HepG2 (cell line): ENCODE results near the gene RABEP1. TPM values are rescaled to one million over a fixed set of nuclear protein-coding genes. Genes with fewer than 3 reads are reported as not detected.
A peak's percentile ranks its signal among the peaks of the same experiment; 100 is the strongest.

Experiments
- ELF3 ChIP-seq: IDR thresholded peaks from 2 replicates; pipeline ENCODE4 v1.6.1; 2016; ENCODE audit warnings: missing genetic modification reagents, missing compliant biosample characterization
- HHEX ChIP-seq: IDR thresholded peaks from 2 replicates; pipeline ENCODE4 v1.6.1; 2016; ENCODE audit warnings: control low read depth
- HOXA9 ChIP-seq: sonication (generic); formaldehyde crosslinking; IDR thresholded peaks from 2 replicates; pipeline ENCODE4 v1.8.1; 2022; ENCODE audit warnings: missing genetic modification reagents, mild to moderate bottlenecking, moderate library complexity, borderline replicate concordance
- ISX ChIP-seq: sonication (generic); formaldehyde crosslinking; conservative IDR thresholded peaks from 2 replicates; pipeline ENCODE4 v1.5.0; 2020; ENCODE audit warnings: missing genetic modification reagents
- MTA3 ChIP-seq: sonication (generic); formaldehyde crosslinking; IDR thresholded peaks from 2 replicates; pipeline ENCODE4 v1.4.0; 2020; ENCODE audit warnings: missing genetic modification reagents
- NFIC ChIP-seq: IDR thresholded peaks from 2 replicates; pipeline ENCODE4 v1.6.1; 2012; ENCODE audit warnings: mild to moderate bottlenecking, low read length, inconsistent platforms
- NR1H2 ChIP-seq: sonication (generic); formaldehyde crosslinking; IDR thresholded peaks from 2 replicates; pipeline ENCODE4 v1.8.1; 2022; ENCODE audit warnings: low read depth, missing genetic modification reagents, borderline replicate concordance
- NR2C2 ChIP-seq: sonication (generic); formaldehyde crosslinking; IDR thresholded peaks from 2 replicates; pipeline ENCODE4 v1.4.0; 2020; ENCODE audit warnings: missing genetic modification reagents, mild to moderate bottlenecking, moderate library complexity, borderline replicate concordance
- SKI ChIP-seq: fragments of 450-650 bp; IDR thresholded peaks from one replicate; pipeline ENCODE4 v1.6.1; 2018; ENCODE audit warnings: mild to moderate bottlenecking; ENCODE audit not compliant: partially characterized antibody
- XRCC5 ChIP-seq: fragments of 200-400 bp; formaldehyde crosslinking; optimal IDR thresholded peaks from 2 replicates; pipeline ENCODE3; 2017; ENCODE audit warnings: mild to moderate bottlenecking, low read length
- ZBTB39 ChIP-seq: sonication (generic); formaldehyde crosslinking; IDR thresholded peaks from 2 replicates; pipeline ENCODE4 v1.5.0; 2020; ENCODE audit warnings: missing genetic modification reagents
- ZBTB7B ChIP-seq: sonication (generic); formaldehyde crosslinking; IDR thresholded peaks from 2 replicates; pipeline ENCODE4 v1.4.0; 2020; ENCODE audit warnings: missing genetic modification reagents
- ZNF691 ChIP-seq: sonication (generic); formaldehyde crosslinking; IDR thresholded peaks from 2 replicates; pipeline ENCODE4 v1.4.0; 2020; ENCODE audit warnings: missing genetic modification reagents, low read depth, mild to moderate bottlenecking, borderline replicate concordance
- ZNF703 ChIP-seq: sonication (generic); formaldehyde crosslinking; IDR thresholded peaks from 2 replicates; pipeline ENCODE4 v1.5.1; 2020; ENCODE audit warnings: missing genetic modification reagents, mild to moderate bottlenecking, moderate library complexity, borderline replicate concordance
- polyA plus RNA-seq, 8 experiments: library from polyadenylated mRNA; depleted of rRNA in 3 of 8; stranded (reverse) in 7 of 8; unstranded in 1 of 8; fragments of >200 nt; fragmentation: Illumina TruSeq in 4 of 8; extraction: Trizol in 4 of 8; gene quantifications; 2 replicates each; pipeline versions ENCODE4 v1.2.1 to v1.2.3, GENCODE V29; 2011 to 2016; ENCODE audit warnings: low read depth in 4 of 8, missing spikeins in 1 of 8, mixed read lengths in 1 of 8; ENCODE audit not compliant: insufficient read depth in 1 of 8
- total RNA-seq, 5 experiments: library from RNA; depleted of rRNA; stranded (reverse); fragments of >200 nt; fragmentation: Illumina TruSeq; extraction: Trizol; gene quantifications; 2 replicates each; pipeline ENCODE4 v1.2.3, GENCODE V29; 2016; ENCODE audit warnings: low read depth in 1 of 5
- TF ChIP-seq, protein P1 (sequence below): IDR thresholded peaks from 2 replicates; pipeline ENCODE4 v1.6.1; 2016; ENCODE audit warnings: mild to moderate bottlenecking
- TF ChIP-seq, protein P2 (sequence below), 2 experiments: IDR thresholded peaks; 2 replicates each; pipeline ENCODE4 v1.6.1; 2011 to 2012; ENCODE audit warnings: low read length in 2 of 2, borderline replicate concordance in 1 of 2, low read depth in 1 of 2, mild to moderate bottlenecking in 1 of 2, moderate library complexity in 1 of 2
- TF ChIP-seq, protein P3 (sequence below): sonication (generic); formaldehyde crosslinking; IDR thresholded peaks from 2 replicates; pipeline ENCODE4 v1.4.0; 2020; ENCODE audit warnings: missing genetic modification reagents
- TF ChIP-seq, protein P4 (sequence below): sonication (generic); formaldehyde crosslinking; IDR thresholded peaks from 2 replicates; pipeline ENCODE4 v1.4.0; 2020; ENCODE audit warnings: missing genetic modification reagents

Gene RABEP1
- total and polyA plus RNA-seq, 2 of the 13 experiments (the other 11 are each of a cell fraction or from before 2014, with no cell fraction given), result 13.7 to 41.5 TPM

DNA sequence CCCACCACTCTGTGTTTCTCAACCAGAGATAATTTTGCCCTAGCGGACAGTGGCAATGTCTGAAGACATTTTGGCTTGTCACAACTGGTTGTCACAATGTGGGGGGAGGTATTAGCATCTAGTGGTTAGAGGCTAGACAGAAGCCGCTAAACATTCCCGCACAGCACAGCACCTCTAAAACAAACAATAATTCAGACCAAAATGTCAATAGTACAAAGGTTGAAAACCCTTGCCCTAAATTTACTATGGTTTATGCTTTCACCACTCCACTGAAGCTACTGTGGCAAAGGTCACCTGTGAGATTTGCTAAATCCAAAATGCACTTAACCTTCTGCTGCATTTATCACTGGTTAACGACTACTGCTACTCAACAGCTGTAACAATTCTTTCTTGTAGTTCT, 123.3 kb downstream of the RABEP1 start (continued):
- TF ChIP-seq NR2C2 (CRISPR knock-in tag), result peak; percentile 75
- TF ChIP-seq, protein P1, sequence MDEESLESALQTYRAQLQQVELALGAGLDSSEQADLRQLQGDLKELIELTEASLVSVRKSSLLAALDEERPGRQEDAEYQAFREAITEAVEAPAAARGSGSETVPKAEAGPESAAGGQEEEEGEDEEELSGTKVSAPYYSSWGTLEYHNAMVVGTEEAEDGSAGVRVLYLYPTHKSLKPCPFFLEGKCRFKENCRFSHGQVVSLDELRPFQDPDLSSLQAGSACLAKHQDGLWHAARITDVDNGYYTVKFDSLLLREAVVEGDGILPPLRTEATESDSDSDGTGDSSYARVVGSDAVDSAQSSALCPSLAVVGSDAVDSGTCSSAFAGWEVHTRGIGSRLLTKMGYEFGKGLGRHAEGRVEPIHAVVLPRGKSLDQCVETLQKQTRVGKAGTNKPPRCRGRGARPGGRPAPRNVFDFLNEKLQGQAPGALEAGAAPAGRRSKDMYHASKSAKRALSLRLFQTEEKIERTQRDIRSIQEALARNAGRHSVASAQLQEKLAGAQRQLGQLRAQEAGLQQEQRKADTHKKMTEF (CRISPR knock-in tag), result peak; percentile 89
- no peak for TF ChIP-seq ISX (CRISPR knock-in tag)
- no peak for TF ChIP-seq ZBTB39 (CRISPR knock-in tag)
- TF ChIP-seq ZNF703, result no peak
- peak; percentile 98 for TF ChIP-seq SKI
- TF ChIP-seq, protein P2, sequence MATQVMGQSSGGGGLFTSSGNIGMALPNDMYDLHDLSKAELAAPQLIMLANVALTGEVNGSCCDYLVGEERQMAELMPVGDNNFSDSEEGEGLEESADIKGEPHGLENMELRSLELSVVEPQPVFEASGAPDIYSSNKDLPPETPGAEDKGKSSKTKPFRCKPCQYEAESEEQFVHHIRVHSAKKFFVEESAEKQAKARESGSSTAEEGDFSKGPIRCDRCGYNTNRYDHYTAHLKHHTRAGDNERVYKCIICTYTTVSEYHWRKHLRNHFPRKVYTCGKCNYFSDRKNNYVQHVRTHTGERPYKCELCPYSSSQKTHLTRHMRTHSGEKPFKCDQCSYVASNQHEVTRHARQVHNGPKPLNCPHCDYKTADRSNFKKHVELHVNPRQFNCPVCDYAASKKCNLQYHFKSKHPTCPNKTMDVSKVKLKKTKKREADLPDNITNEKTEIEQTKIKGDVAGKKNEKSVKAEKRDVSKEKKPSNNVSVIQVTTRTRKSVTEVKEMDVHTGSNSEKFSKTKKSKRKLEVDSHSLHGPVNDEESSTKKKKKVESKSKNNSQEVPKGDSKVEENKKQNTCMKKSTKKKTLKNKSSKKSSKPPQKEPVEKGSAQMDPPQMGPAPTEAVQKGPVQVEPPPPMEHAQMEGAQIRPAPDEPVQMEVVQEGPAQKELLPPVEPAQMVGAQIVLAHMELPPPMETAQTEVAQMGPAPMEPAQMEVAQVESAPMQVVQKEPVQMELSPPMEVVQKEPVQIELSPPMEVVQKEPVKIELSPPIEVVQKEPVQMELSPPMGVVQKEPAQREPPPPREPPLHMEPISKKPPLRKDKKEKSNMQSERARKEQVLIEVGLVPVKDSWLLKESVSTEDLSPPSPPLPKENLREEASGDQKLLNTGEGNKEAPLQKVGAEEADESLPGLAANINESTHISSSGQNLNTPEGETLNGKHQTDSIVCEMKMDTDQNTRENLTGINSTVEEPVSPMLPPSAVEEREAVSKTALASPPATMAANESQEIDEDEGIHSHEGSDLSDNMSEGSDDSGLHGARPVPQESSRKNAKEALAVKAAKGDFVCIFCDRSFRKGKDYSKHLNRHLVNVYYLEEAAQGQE (IDR thresholded peaks at IDR 0.05; ENCODE audit: borderline replicate concordance in 1 of 2, low read depth in 1 of 2, low read length in 2 of 2), result 0 out of 4 replicates have a peak, but pooled peaks of 1 of the 2 experiments have one; percentile 32
- TF ChIP-seq NR1H2 (CRISPR knock-in tag), result no peak
- peak; percentile 49 for TF ChIP-seq XRCC5
- TF ChIP-seq ZNF691 (CRISPR knock-in tag), result no peak
- TF ChIP-seq, protein P3, sequence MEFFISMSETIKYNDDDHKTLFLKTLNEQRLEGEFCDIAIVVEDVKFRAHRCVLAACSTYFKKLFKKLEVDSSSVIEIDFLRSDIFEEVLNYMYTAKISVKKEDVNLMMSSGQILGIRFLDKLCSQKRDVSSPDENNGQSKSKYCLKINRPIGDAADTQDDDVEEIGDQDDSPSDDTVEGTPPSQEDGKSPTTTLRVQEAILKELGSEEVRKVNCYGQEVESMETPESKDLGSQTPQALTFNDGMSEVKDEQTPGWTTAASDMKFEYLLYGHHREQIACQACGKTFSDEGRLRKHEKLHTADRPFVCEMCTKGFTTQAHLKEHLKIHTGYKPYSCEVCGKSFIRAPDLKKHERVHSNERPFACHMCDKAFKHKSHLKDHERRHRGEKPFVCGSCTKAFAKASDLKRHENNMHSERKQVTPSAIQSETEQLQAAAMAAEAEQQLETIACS (CRISPR knock-in tag), result no peak
- TF ChIP-seq MTA3 (CRISPR knock-in tag), result no peak
- TF ChIP-seq NFIC, result no peak
- TF ChIP-seq ZBTB7B (CRISPR knock-in tag), result no peak
- peak; percentile 37; the same call in 1 of the 2 replicates for TF ChIP-seq HHEX (CRISPR knock-in tag)
- TF ChIP-seq HOXA9 (CRISPR knock-in tag), result no peak
- TF ChIP-seq ELF3 (CRISPR knock-in tag), result peak; percentile 19; the same call in 1 of the 2 replicates
- TF ChIP-seq, protein P4, sequence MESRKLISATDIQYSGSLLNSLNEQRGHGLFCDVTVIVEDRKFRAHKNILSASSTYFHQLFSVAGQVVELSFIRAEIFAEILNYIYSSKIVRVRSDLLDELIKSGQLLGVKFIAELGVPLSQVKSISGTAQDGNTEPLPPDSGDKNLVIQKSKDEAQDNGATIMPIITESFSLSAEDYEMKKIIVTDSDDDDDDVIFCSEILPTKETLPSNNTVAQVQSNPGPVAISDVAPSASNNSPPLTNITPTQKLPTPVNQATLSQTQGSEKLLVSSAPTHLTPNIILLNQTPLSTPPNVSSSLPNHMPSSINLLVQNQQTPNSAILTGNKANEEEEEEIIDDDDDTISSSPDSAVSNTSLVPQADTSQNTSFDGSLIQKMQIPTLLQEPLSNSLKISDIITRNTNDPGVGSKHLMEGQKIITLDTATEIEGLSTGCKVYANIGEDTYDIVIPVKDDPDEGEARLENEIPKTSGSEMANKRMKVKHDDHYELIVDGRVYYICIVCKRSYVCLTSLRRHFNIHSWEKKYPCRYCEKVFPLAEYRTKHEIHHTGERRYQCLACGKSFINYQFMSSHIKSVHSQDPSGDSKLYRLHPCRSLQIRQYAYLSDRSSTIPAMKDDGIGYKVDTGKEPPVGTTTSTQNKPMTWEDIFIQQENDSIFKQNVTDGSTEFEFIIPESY (CRISPR knock-in tag), result peak; percentile 86
